ENCODE measurements around the gene DNAJA2.

Gene DNAJA2

DNA sequence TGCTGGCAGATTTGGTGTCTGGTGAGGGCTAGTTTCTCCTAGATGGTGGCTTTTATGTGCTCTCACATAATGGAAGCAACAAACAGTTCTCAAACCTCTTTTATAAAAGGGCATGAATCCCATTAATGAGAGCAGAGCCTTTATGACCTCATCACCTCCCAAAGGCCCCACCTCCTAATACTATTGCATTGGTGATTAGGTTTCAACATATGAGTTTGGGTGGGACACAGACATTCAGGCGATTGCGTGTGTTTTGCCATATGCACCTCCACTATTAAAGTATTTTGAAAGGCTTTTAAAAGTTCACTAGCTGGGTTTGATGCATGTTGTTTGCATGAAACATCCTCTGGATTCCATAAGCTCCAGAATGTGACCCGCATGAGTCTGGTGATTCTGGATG is 24.4 kb upstream of the DNAJA2 start:
- no peak overlapping the region for H3K9ac ChIP-seq (ENCODE audit: low read depth, low read length)
- H3K9me3 ChIP-seq (ENCODE audit: control insufficient read depth, insufficient read depth, low read length) = no peaks in the 10 kb centered on the region
- H3K4me3 ChIP-seq (ENCODE audit: low read depth, low read length) = no peak overlapping the region
- H3K27me3 ChIP-seq (ENCODE audit: control insufficient read depth, insufficient read depth, low read length) = no peaks in the 10 kb centered on the region
- H3K4me1 ChIP-seq (ENCODE audit: control insufficient read depth, insufficient read depth, low read length) = no peaks in the 10 kb centered on the region
- no peaks in the 10 kb centered on the region for H3K36me3 ChIP-seq (ENCODE audit: control insufficient read depth, insufficient read depth, low read length)

DNA sequence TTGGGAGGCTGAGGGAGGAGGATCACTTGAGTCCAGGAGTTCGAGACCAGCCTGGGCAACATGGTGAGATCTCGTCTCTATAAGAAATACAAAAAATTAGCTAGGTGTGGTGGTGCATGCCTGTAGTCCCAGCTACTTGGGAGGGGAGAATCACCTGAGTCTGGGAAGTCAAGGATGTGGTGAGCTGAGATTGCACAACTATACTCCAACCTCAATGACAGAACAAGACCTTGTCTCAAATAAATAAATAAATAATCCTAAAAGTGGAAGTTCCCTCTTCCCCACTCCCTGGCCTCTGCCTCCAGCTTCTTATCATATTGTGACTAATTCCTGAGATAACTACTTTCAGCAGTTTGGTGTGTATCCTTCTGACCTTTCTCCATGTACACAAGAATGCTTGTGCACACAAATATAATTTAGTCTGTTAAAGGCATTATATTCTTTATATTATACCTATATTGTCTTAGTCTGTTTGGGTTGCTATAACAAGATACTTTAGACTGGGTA is 23.5 kb upstream of the DNAJA2 start:
- H3K4me1 ChIP-seq (ENCODE audit: control insufficient read depth, insufficient read depth, low read length) = no peaks in the 10 kb centered on the region
- H3K36me3 ChIP-seq (ENCODE audit: control insufficient read depth, insufficient read depth, low read length) = no peaks in the 10 kb centered on the region
- H3K4me3 ChIP-seq (ENCODE audit: low read depth, low read length) = no peak overlapping the region
- no peaks in the 10 kb centered on the region for H3K9me3 ChIP-seq (ENCODE audit: control insufficient read depth, insufficient read depth, low read length)
- H3K27me3 ChIP-seq (ENCODE audit: control insufficient read depth, insufficient read depth, low read length) = no peaks in the 10 kb centered on the region
- no peak overlapping the region for H3K9ac ChIP-seq (ENCODE audit: low read depth, low read length)

DNA sequence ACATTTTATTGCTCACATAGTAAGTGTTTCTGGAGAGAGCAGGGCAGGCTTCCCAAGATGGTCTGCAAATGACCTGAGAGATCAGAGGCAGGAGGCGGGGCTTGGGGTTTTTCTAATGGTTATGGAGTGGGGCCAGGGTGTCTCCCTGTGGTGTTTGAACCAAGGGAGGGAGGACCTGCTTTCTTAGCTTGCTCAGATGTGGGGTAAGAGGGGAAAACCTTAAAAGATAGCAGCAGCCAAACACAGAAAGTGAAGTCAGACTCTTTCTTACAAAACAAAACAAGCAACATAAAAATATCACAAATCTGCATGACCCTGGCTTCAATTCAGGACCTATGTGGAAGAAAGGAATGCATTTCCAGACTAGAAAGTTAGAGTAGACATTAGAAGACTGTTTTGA is 22.9 kb upstream of the DNAJA2 start:
- Histone ChIP-seq H3K9me3 (ENCODE audit: control insufficient read depth, insufficient read depth, low read length) (no peaks in the 10 kb centered on the region), H3K4me3 (ENCODE audit: low read depth, low read length) (no peak overlapping the region), H3K9ac (ENCODE audit: low read depth, low read length) (no peak overlapping the region), H3K4me1 (ENCODE audit: control insufficient read depth, insufficient read depth, low read length) (no peaks in the 10 kb centered on the region), H3K36me3 (ENCODE audit: control insufficient read depth, insufficient read depth, low read length) (no peaks in the 10 kb centered on the region), H3K27me3 (ENCODE audit: control insufficient read depth, insufficient read depth, low read length) (no peaks in the 10 kb centered on the region)

DNA sequence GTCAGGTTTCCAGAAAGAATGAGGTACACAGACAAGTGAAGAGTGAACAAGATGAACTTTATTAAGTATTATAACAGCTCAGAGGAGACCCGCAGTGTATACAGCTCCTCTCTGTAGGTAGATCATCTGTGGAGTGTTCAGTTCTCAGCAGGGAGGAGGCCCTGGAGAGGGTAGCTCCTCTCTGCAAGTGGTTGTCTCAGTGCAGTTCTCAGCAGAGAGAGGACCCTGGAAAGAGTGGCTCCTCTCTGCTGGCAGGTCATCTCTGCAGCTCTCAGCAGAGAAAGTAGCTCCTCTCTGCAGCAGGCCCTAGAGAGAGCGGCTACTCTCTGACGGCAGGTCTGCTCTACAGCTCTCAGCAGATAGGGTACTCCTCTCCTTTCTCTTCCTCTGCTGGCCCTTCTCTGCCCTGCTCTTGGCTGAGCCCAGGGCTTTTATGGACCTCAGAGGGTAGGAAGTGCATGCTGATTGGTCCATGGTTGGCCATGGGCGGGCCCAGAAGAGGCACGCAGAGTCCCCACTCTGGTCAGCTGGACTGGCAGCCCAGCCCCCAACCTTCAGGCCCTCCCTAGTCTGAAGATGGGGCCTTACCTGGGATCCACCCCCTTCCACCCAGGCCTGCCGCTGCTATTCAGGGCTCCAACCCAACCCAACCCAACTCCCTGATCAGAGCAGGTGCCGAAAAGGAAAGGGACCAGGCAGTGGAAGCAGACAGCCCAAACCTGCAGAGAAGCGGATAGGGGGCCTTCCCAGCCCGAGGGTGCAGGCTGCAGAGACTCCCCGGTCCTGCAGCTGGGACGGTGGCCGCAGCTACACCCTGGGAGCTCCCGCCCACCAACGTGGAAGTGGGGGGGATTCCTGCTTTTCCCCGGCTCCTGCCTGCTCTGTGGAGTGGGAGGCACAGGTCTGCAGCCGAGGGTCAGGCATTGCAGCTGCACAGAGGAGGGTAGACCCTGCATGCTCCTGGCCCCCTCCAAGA is 18.5 kb upstream of the DNAJA2 start:
- no peaks in the 10 kb centered on the region for H3K9me3 ChIP-seq (ENCODE audit: control insufficient read depth, insufficient read depth, low read length)
- no peak overlapping the region for H3K9ac ChIP-seq (ENCODE audit: low read depth, low read length)
- no peaks in the 10 kb centered on the region for H3K27me3 ChIP-seq (ENCODE audit: control insufficient read depth, insufficient read depth, low read length)
- H3K4me1 ChIP-seq (ENCODE audit: control insufficient read depth, insufficient read depth, low read length) = no peaks in the 10 kb centered on the region
- H3K36me3 ChIP-seq (ENCODE audit: control insufficient read depth, insufficient read depth, low read length) = no peaks in the 10 kb centered on the region
- no peak overlapping the region for H3K4me3 ChIP-seq (ENCODE audit: low read depth, low read length)

DNA sequence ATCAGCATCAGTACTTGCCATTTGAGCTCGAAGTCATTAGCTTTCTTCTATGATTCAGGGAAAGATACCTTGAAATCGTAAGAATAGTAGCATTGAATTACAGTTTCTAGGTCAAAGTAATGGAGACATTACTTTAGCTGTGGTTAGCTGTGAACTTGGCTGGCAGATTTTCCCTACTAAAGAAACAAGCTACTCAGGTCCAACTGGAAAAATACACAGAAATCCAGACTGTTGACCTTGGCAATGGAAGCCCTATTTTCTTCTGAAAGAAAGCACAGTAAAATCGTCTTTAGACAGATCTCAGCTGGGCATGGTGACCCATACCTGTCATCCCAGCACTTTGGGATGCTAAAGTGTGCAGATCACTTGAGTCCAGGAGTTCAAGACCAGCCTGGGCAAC is 13.4 kb upstream of the DNAJA2 start:
- Histone ChIP-seq H3K9ac (ENCODE audit: low read depth, low read length) (no peak overlapping the region), H3K36me3 (ENCODE audit: control insufficient read depth, insufficient read depth, low read length) (no peaks in the 10 kb centered on the region), H3K9me3 (ENCODE audit: control insufficient read depth, insufficient read depth, low read length) (no peaks in the 10 kb centered on the region), H3K4me3 (ENCODE audit: low read depth, low read length) (no peak overlapping the region), H3K27me3 (ENCODE audit: control insufficient read depth, insufficient read depth, low read length) (no peaks in the 10 kb centered on the region), H3K4me1 (ENCODE audit: control insufficient read depth, insufficient read depth, low read length) (no peaks in the 10 kb centered on the region)

DNA sequence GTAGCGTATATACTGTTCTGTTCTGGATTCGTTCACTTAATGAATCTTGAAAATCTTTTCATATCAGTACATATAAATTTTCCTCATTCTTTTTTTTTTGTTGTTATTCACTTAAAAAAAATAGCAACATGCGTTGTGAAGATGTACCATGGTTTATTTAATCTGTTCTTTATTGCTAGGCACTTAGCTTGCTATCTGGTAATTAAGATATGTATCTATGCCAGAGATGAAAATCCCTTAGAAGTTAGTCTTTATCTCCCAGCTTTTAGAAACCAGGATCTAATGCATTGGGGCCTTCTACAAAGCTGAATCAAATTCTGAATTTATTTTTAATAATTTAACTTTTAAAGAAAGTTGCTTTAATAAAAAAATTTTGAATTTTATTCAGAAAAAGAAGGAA is 13.0 kb upstream of the DNAJA2 start:
- no peaks in the 10 kb centered on the region for H3K9me3 ChIP-seq (ENCODE audit: control insufficient read depth, insufficient read depth, low read length)
- no peak overlapping the region for H3K4me3 ChIP-seq (ENCODE audit: low read depth, low read length)
- H3K9ac ChIP-seq (ENCODE audit: low read depth, low read length) = no peak overlapping the region
- H3K27me3 ChIP-seq (ENCODE audit: control insufficient read depth, insufficient read depth, low read length) = no peaks in the 10 kb centered on the region
- H3K36me3 ChIP-seq (ENCODE audit: control insufficient read depth, insufficient read depth, low read length) = no peaks in the 10 kb centered on the region
- no peaks in the 10 kb centered on the region for H3K4me1 ChIP-seq (ENCODE audit: control insufficient read depth, insufficient read depth, low read length)

DNA sequence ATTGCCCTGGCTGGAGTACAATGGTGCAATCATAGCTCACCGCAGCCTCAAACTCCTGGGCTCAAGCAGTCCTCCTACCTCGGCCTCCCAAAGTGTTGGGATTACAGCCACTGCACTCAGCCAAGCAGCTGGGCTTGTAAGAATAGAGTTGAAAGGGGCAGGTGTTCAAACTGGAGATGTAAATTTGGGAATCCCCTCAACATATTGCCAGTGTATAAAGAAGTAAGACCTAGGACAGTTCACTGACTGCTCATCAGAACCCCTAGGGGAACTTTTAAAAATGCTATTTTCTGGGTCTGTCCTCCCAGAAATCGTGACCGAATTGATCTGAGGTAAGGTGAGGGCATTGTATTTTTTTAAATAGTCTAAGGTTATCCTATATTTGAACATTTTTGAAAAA is 8.9 kb upstream of the DNAJA2 start:
- Histone ChIP-seq H3K9ac (ENCODE audit: low read depth, low read length) (no peak overlapping the region), H3K4me1 (ENCODE audit: control insufficient read depth, insufficient read depth, low read length) (no peaks in the 10 kb centered on the region), H3K4me3 (ENCODE audit: low read depth, low read length) (no peak overlapping the region), H3K27me3 (ENCODE audit: control insufficient read depth, insufficient read depth, low read length) (no peaks in the 10 kb centered on the region), H3K36me3 (ENCODE audit: control insufficient read depth, insufficient read depth, low read length) (no peaks in the 10 kb centered on the region), H3K9me3 (ENCODE audit: control insufficient read depth, insufficient read depth, low read length) (no peaks in the 10 kb centered on the region)

DNA sequence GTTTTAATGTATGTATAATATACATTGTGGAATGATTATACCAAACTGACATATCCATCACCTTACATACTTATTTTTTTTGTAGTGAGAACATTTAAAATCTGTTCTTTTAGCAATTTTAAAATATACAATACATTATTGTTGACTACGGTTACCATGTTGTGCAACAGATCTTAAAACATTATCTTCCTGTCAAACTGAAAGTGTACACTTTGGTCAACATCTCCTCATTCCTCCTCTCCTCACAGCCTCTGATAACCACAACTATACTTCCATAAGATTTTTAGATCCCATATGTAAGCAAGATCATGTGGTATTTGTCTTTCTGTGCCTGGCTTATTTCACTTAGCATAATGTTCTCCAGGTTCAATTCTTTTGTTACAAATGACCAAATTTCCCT is 7.5 kb upstream of the DNAJA2 start:
- no peak overlapping the region for H3K9ac ChIP-seq (ENCODE audit: low read depth, low read length)
- no peaks in the 10 kb centered on the region for H3K4me1 ChIP-seq (ENCODE audit: control insufficient read depth, insufficient read depth, low read length)
- H3K4me3 ChIP-seq (ENCODE audit: low read depth, low read length) = no peak overlapping the region
- H3K36me3 ChIP-seq (ENCODE audit: control insufficient read depth, insufficient read depth, low read length) = no peaks in the 10 kb centered on the region
- H3K9me3 ChIP-seq (ENCODE audit: control insufficient read depth, insufficient read depth, low read length) = no peaks in the 10 kb centered on the region
- no peaks in the 10 kb centered on the region for H3K27me3 ChIP-seq (ENCODE audit: control insufficient read depth, insufficient read depth, low read length)

DNA sequence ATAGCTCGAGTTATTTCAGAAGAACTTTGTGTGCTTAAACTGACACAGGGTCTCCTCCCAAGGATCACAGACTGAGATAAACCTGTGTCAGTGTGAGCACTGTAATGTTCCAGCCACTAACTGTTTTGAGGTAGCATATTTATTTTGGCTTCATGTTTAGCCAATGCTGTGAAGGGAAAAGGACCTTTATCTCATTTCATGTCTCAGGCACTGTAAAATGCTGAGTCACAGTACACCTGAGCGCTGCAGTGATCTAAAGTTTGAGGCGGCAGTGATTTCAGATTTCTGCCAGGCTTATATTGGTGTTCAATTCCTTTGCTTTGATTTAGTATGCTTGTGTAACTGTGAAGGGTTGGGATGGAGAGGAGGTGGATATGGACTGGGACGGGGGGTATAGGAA is 3.1 kb upstream of the DNAJA2 start:
- Histone ChIP-seq H3K36me3 (ENCODE audit: control insufficient read depth, insufficient read depth, low read length) (no peaks in the 10 kb centered on the region), H3K27me3 (ENCODE audit: control insufficient read depth, insufficient read depth, low read length) (no peaks in the 10 kb centered on the region), H3K4me3 (ENCODE audit: low read depth, low read length) (no peak overlapping the region), H3K9me3 (ENCODE audit: control insufficient read depth, insufficient read depth, low read length) (no peaks in the 10 kb centered on the region), H3K9ac (ENCODE audit: low read depth, low read length) (no peak overlapping the region), H3K4me1 (ENCODE audit: control insufficient read depth, insufficient read depth, low read length) (peaks cover 7% of the 10 kb centered on the region)

DNA sequence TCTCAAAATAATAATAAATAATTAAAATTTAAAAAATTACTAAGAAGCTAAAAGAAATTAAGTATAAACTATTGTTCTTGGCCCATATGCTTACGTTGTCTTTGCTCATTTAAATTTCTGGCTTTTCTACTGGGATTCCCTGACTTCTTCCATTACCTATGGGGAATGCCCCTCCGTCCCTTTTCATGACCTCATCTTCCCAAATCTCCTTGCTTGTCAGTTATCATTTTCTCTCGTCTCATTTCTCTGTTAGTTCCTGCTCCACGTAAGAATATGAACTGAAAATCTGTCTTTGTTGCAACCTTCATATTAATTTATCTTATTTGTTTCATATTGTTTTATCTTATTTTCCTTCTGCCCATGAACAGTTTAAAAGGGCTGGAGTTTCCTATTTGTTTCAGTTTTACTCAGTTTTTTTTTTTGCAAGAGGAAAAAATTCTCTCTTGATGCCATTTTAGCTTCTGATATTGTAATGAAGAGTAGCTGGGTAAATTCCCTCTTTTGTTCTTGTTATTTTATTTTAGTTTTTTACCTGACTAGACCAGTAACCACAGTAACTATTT is 2.5 kb upstream of the DNAJA2 start:
- no peak overlapping the region for H3K4me3 ChIP-seq (ENCODE audit: low read depth, low read length)
- H3K9me3 ChIP-seq (ENCODE audit: control insufficient read depth, insufficient read depth, low read length) = no peaks in the 10 kb centered on the region
- no peak overlapping the region for H3K9ac ChIP-seq (ENCODE audit: low read depth, low read length)
- H3K36me3 ChIP-seq (ENCODE audit: control insufficient read depth, insufficient read depth, low read length) = no peaks in the 10 kb centered on the region
- H3K27me3 ChIP-seq (ENCODE audit: control insufficient read depth, insufficient read depth, low read length) = no peaks in the 10 kb centered on the region
- H3K4me1 ChIP-seq (ENCODE audit: control insufficient read depth, insufficient read depth, low read length) = peaks cover 7% of the 10 kb centered on the region

DNA sequence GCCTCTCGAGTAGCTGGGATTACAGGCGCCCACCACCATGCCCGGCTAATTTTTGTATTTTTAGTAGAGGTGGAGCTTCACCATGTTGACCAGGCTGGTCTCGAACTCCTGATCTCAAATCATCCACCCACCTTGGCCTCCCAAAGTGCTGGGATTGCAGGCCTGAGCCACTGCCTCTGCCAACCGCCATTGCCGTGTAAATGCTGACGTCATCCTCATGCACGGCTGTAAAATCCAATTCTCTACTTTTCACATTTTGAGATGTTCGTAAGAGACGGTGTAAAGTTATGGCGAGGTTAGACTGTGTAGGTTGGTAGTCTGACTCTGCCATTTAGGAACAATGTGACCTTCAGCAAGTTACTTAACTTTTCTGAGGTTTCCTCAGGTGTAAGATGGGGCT is 1.7 kb upstream of the DNAJA2 start:
- H3K36me3 ChIP-seq (ENCODE audit: control insufficient read depth, insufficient read depth, low read length) = no peaks in the 10 kb centered on the region
- no peak overlapping the region for H3K9ac ChIP-seq (ENCODE audit: low read depth, low read length)
- H3K4me3 ChIP-seq (ENCODE audit: low read depth, low read length) = no peak overlapping the region
- no peaks in the 10 kb centered on the region for H3K9me3 ChIP-seq (ENCODE audit: control insufficient read depth, insufficient read depth, low read length)
- H3K27me3 ChIP-seq (ENCODE audit: control insufficient read depth, insufficient read depth, low read length) = no peaks in the 10 kb centered on the region
- H3K4me1 ChIP-seq (ENCODE audit: control insufficient read depth, insufficient read depth, low read length) = peaks cover 7% of the 10 kb centered on the region

DNA sequence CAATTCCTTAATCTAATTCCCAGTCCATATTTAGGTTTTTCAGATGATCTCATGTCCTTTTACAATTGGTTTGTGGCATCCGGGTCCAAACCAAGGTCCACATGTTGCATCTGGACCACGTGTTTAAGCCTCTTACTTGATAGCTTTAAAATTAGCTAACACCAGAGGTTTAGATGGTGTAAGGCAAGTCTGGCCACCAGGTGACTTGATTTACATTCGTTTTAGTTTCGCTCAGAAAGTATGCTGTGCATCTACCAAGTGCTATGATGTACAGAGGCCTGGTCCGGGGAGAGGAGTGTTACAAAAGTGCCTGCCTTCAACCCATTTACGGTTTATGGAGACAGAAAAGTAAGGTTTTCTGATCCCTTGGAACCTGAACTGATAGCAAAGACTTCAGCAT is 878 bp upstream of the DNAJA2 start:
- peaks cover 7% of the 10 kb centered on the region for H3K4me1 ChIP-seq (ENCODE audit: control insufficient read depth, insufficient read depth, low read length)
- H3K9me3 ChIP-seq (ENCODE audit: control insufficient read depth, insufficient read depth, low read length) = no peaks in the 10 kb centered on the region
- no peaks in the 10 kb centered on the region for H3K27me3 ChIP-seq (ENCODE audit: control insufficient read depth, insufficient read depth, low read length)
- peak overlapping the region; percentile 65 for H3K4me3 ChIP-seq (ENCODE audit: low read depth, low read length)
- H3K36me3 ChIP-seq (ENCODE audit: control insufficient read depth, insufficient read depth, low read length) = peaks cover 2% of the 10 kb centered on the region
- no peak overlapping the region for H3K9ac ChIP-seq (ENCODE audit: low read depth, low read length)
